Measurements from ENCODE around the gene WAC.
"Not testable (repeated sequence)": the region's sequence is repeated elsewhere in the genome, so short reads cannot be mapped to it uniquely, and the experiment has no call there.

The WAC gene

GRCh38 chr10:28601012-28601411 lies 68.1 kb downstream of the WAC start:
- Histone ChIP-seq H3K4me2 (ENCODE audit: low read length) (no peak overlapping the region), H3F3A (ENCODE audit: insufficient read depth, low read length) (no peaks in the 10 kb centered on the region), H3K79me2 (ENCODE audit: insufficient read depth, low read length) (peaks cover 74% of the 10 kb centered on the region), H3K9ac (ENCODE audit: low read length) (no peak overlapping the region), H3K27ac (ENCODE audit: low read depth, low read length, poor library complexity, severe bottlenecking) (no peak overlapping the region), H3K4me3 (ENCODE audit: low read depth, low read length, poor library complexity, severe bottlenecking) (no peak overlapping the region), H3K4me1 (ENCODE audit: insufficient read depth, low read length, severe bottlenecking) (no peaks in the 10 kb centered on the region), H3K9me3 (ENCODE audit: low read length) (no peaks in the 10 kb centered on the region), H3K36me3 (ENCODE audit: insufficient read depth, low read length) (peaks cover 96% of the 10 kb centered on the region), H3K9me2 (ENCODE audit: low read depth, low read length) (no peaks in the 10 kb centered on the region), H4K20me1 (ENCODE audit: insufficient read depth, low read length) (no peaks in the 10 kb centered on the region), H3K27me3 (ENCODE audit: insufficient read depth, low read length) (no peaks in the 10 kb centered on the region), H2AFZ (ENCODE audit: low read length) (no peak overlapping the region)
- TF ChIP-seq EZH2 (IDR thresholded peaks at IDR 0.05; ENCODE audit: borderline replicate concordance, low read length) = no peak
- TF ChIP-seq CTCF (IDR thresholded peaks at IDR 0.05; ENCODE audit: low read length) = no peak

- TF ChIP-seq EZH2 (IDR thresholded peaks at IDR 0.05; ENCODE audit: borderline replicate concordance, low read length) (no peak), CTCF (IDR thresholded peaks at IDR 0.05; ENCODE audit: low read length) (no peak)
- Histone ChIP-seq H3K27ac (ENCODE audit: low read depth, low read length, poor library complexity, severe bottlenecking) (no peak overlapping the region), H3K4me2 (ENCODE audit: low read length) (no peak overlapping the region), H3K36me3 (ENCODE audit: insufficient read depth, low read length) (peaks cover 96% of the 10 kb centered on the region), H3K4me3 (ENCODE audit: low read depth, low read length, poor library complexity, severe bottlenecking) (no peak overlapping the region), H3K4me1 (ENCODE audit: insufficient read depth, low read length, severe bottlenecking) (no peaks in the 10 kb centered on the region), H3K9me2 (ENCODE audit: low read depth, low read length) (no peaks in the 10 kb centered on the region), H3K79me2 (ENCODE audit: insufficient read depth, low read length) (peaks cover 46% of the 10 kb centered on the region), H4K20me1 (ENCODE audit: insufficient read depth, low read length) (peaks cover 4% of the 10 kb centered on the region; the same call in 1 of the 2 replicates), H3K9me3 (ENCODE audit: low read length) (no peaks in the 10 kb centered on the region), H3K27me3 (ENCODE audit: insufficient read depth, low read length) (no peaks in the 10 kb centered on the region), H3F3A (ENCODE audit: insufficient read depth, low read length) (no peaks in the 10 kb centered on the region), H3K9ac (ENCODE audit: low read length) (no peak overlapping the region), H2AFZ (ENCODE audit: low read length) (no peak overlapping the region)
These were observed 71.9 kb downstream of the WAC start for GRCh38 chr10:28604567-28605536.

- H3K36me3 ChIP-seq (ENCODE audit: insufficient read depth, low read length) = peaks cover 96% of the 10 kb centered on the region
- TF ChIP-seq CTCF (IDR thresholded peaks at IDR 0.05; ENCODE audit: low read length) (no peak), EZH2 (IDR thresholded peaks at IDR 0.05; ENCODE audit: borderline replicate concordance, low read length) (no peak)
- H3K27ac ChIP-seq (ENCODE audit: low read depth, low read length, poor library complexity, severe bottlenecking) = no peak overlapping the region
These were observed 73.7 kb downstream of the WAC start for GRCh38 chr10:28606568-28606967.

GRCh38 chr10:28609636-28610035 lies 76.7 kb downstream of the WAC start:
- H3F3A ChIP-seq (ENCODE audit: insufficient read depth, low read length); H3K4me1 ChIP-seq (ENCODE audit: insufficient read depth, low read length, severe bottlenecking); H3K4me3 ChIP-seq (ENCODE audit: low read depth, low read length, poor library complexity, severe bottlenecking); H3K9ac ChIP-seq (ENCODE audit: low read length); H3K9me3 ChIP-seq (ENCODE audit: low read length); H3K27me3 ChIP-seq (ENCODE audit: insufficient read depth, low read length); H3K9me2 ChIP-seq (ENCODE audit: low read depth, low read length); H2AFZ ChIP-seq (ENCODE audit: low read length); H4K20me1 ChIP-seq (ENCODE audit: insufficient read depth, low read length); H3K4me2 ChIP-seq (ENCODE audit: low read length); H3K27ac ChIP-seq (ENCODE audit: low read depth, low read length, poor library complexity, severe bottlenecking): not testable (repeated sequence)
- H3K79me2 ChIP-seq (ENCODE audit: insufficient read depth, low read length) = peaks cover 17% of the 10 kb centered on the region; the same call in 1 of the 2 replicates
- peaks cover 99% of the 10 kb centered on the region for H3K36me3 ChIP-seq (ENCODE audit: insufficient read depth, low read length)

More at GRCh38 chr10:28606568-28606967, 73.7 kb downstream of the WAC start:
- Histone ChIP-seq H3K9me2 (ENCODE audit: low read depth, low read length) (no peaks in the 10 kb centered on the region), H3K9ac (ENCODE audit: low read length) (no peak overlapping the region), H3K4me1 (ENCODE audit: insufficient read depth, low read length, severe bottlenecking) (no peaks in the 10 kb centered on the region), H3K4me3 (ENCODE audit: low read depth, low read length, poor library complexity, severe bottlenecking) (no peak overlapping the region), H3K27me3 (ENCODE audit: insufficient read depth, low read length) (no peaks in the 10 kb centered on the region), H3K79me2 (ENCODE audit: insufficient read depth, low read length) (peaks cover 29% of the 10 kb centered on the region), H2AFZ (ENCODE audit: low read length) (no peak overlapping the region), H3K9me3 (ENCODE audit: low read length) (no peaks in the 10 kb centered on the region), H4K20me1 (ENCODE audit: insufficient read depth, low read length) (peaks cover 4% of the 10 kb centered on the region; the same call in 1 of the 2 replicates), H3F3A (ENCODE audit: insufficient read depth, low read length) (no peaks in the 10 kb centered on the region), H3K4me2 (ENCODE audit: low read length) (no peak overlapping the region)
